Keratinocyte (primary cell): ENCODE measurements around the gene SYT1. TPM values are rescaled to one million over a fixed set of nuclear protein-coding genes. Genes with fewer than 3 reads are reported as not detected.

Source experiments
- DNase-seq: peaks from one replicate; pipeline ENCODE4 v3.0.0-alpha.2; 2011; ENCODE audit warnings: low read depth, missing footprints, low spot score
- FAIRE-seq: peaks from 2 replicates; lab custom pipeline; 2011; peaks lifted over from hg19 to GRCh38; lab: Jason Lieb, UNC
- H2AFZ ChIP-seq: 2 replicates; pipeline ENCODE4 v1.6.0; 2012; ENCODE audit warnings: low read length, control low read depth, inconsistent platforms; ENCODE audit not compliant: control insufficient read depth
- H3K27ac ChIP-seq: 2 replicates; pipeline ENCODE4 v1.5.1; 2011; ENCODE audit warnings: low read length; ENCODE audit not compliant: control insufficient read depth, insufficient read depth
- H3K27me3 ChIP-seq: 3 replicates; pipeline ENCODE4 v1.6.0; 2011; ENCODE audit warnings: low read length; ENCODE audit not compliant: control insufficient read depth, insufficient read depth; ENCODE audit errors: extremely low read depth
- H3K36me3 ChIP-seq, 2 experiments: 2 replicates in 1 of 2; 3 replicates in 1 of 2; pipeline ENCODE4 v1.5.1; 2011; ENCODE audit warnings: low read length in 2 of 2, mild to moderate bottlenecking in 1 of 2; ENCODE audit not compliant: control insufficient read depth in 2 of 2, insufficient read depth in 2 of 2; ENCODE audit errors: extremely low read depth in 1 of 2
- H3K4me1 ChIP-seq: 3 replicates; pipeline ENCODE4 v1.5.1; 2011; ENCODE audit warnings: low read length; ENCODE audit not compliant: control insufficient read depth, insufficient read depth; ENCODE audit errors: extremely low read depth
- H3K4me2 ChIP-seq: 3 replicates; pipeline ENCODE4 v1.6.0; 2011; ENCODE audit warnings: low read depth, low read length; ENCODE audit not compliant: control insufficient read depth, insufficient read depth; ENCODE audit errors: extremely low read depth
- H3K4me3 ChIP-seq, 3 experiments: fragments of 200-600 bp in 1 of 3; sonication (generic) in 1 of 3; 2 replicates in 2 of 3; 3 replicates in 1 of 3; pipeline ENCODE4 v1.5.1; 2011 to 2016; ENCODE audit warnings: low read length in 3 of 3, mild to moderate bottlenecking in 3 of 3, control low read depth in 2 of 3, inconsistent platforms in 1 of 3, low read depth in 1 of 3, mixed read lengths in 1 of 3, mixed run types in 1 of 3, moderate library complexity in 1 of 3; ENCODE audit not compliant: control insufficient read depth in 2 of 3, insufficient read depth in 2 of 3; ENCODE audit errors: extremely low read depth in 1 of 3
- H3K79me2 ChIP-seq: 2 replicates; pipeline ENCODE4 v1.6.0; 2012; ENCODE audit warnings: low read length; ENCODE audit not compliant: control insufficient read depth, insufficient read depth
- H3K9ac ChIP-seq: 3 replicates; pipeline ENCODE4 v1.6.0; 2011; ENCODE audit warnings: low read length; ENCODE audit not compliant: control insufficient read depth, insufficient read depth; ENCODE audit errors: extremely low read depth
- H3K9me1 ChIP-seq: 3 replicates; pipeline ENCODE4 v1.6.0; 2011; ENCODE audit warnings: low read length; ENCODE audit not compliant: control insufficient read depth, insufficient read depth; ENCODE audit errors: extremely low read depth
- H3K9me3 ChIP-seq: 2 replicates; pipeline ENCODE4 v1.5.1; 2012; ENCODE audit warnings: low read depth, low read length; ENCODE audit not compliant: control insufficient read depth
- H4K20me1 ChIP-seq: 3 replicates; pipeline ENCODE4 v1.6.0; 2011; ENCODE audit warnings: low read length; ENCODE audit not compliant: control insufficient read depth, insufficient read depth; ENCODE audit errors: extremely low read depth
- CTCF ChIP-seq, 3 experiments: IDR thresholded peaks in 1 of 3; conservative IDR thresholded peaks in 1 of 3; optimal IDR thresholded peaks in 1 of 3; 2 replicates in 2 of 3; 3 replicates in 1 of 3; pipeline versions ENCODE3 to v1.5.1; 2011; ENCODE audit warnings: low read length in 3 of 3, mild to moderate bottlenecking in 3 of 3, moderate library complexity in 2 of 3, control low read depth in 1 of 3, inconsistent platforms in 1 of 3; ENCODE audit not compliant: insufficient read depth in 2 of 3; ENCODE audit errors: extremely low read depth in 1 of 3
- EZH2 ChIP-seq: IDR thresholded peaks from one replicate; pipeline ENCODE4 v1.6.1; 2012; ENCODE audit warnings: inconsistent platforms, mild to moderate bottlenecking, low read length, moderate library complexity
- dilution Hi-C: fragments of 300-500 bp; cut with MboI; formaldehyde crosslinking; loops from one replicate; pipeline ENCODE4 v1.7.0; 2020; ENCODE audit warnings: low sequenced_read_pairs; ENCODE audit not compliant: extremely low pct_ligation_motif_present
- polyA plus RNA-seq, 5 experiments: library from polyadenylated mRNA; depleted of rRNA in 3 of 5; stranded (reverse) in 3 of 5; stranded (forward) in 1 of 5; unstranded in 1 of 5; fragments of >200 nt; gene quantifications; 1 replicate in 1 of 5; 2 replicates in 3 of 5; 3 replicates in 1 of 5; pipeline versions ENCODE4 v1.2.1 to v1.2.3, GENCODE V29; 2011 to 2012; ENCODE audit warnings: missing spikeins in 2 of 5, low read depth in 1 of 5, low replicate concordance in 1 of 5

The SYT1 gene
- polyA plus RNA-seq, 1 donor (not counting 4 experiments of a cell fraction or from before 2014, with no cell fraction given) = 6.1 TPM

- FAIRE-seq = no peak
- no peak overlapping the region for H3K27ac ChIP-seq
Observed at GRCh38 chr12:79435742-79436141, 571.2 kb downstream of the SYT1 start.

GRCh38 chr12:79438480-79439174 is 574.1 kb downstream of the SYT1 start:
- no peak overlapping the region for H3K4me3 ChIP-seq

More at GRCh38 chr12:79435742-79436141, 571.2 kb downstream of the SYT1 start:
- H4K20me1 ChIP-seq = no peaks in the 10 kb centered on the region
- DNase-seq = no peak
- H3K4me1 ChIP-seq = no peaks in the 10 kb centered on the region
- H3K27me3 ChIP-seq = no peaks in the 10 kb centered on the region
- dilution Hi-C loops = no loop called here
- no peaks in the 10 kb centered on the region for H3K79me2 ChIP-seq
- no peaks in the 10 kb centered on the region for H3K9me3 ChIP-seq
- no peak overlapping the region for H3K4me3 ChIP-seq
- H3K9me1 ChIP-seq = no peaks in the 10 kb centered on the region
- H3K36me3 ChIP-seq = no peaks in the 10 kb centered on the region
- H3K4me2 ChIP-seq = no peak overlapping the region
- H3K9ac ChIP-seq = no peak overlapping the region
- TF ChIP-seq CTCF (optimal IDR thresholded peaks at IDR 0.05 in 1 of 3, IDR thresholded peaks at IDR 0.05 in 1 of 3, conservative IDR thresholded peaks at IDR 0.05 in 1 of 3; ENCODE audit: extremely low read depth in 1 of 3, insufficient read depth in 2 of 3, low read length in 3 of 3) (no peak), EZH2 (no peak)
- no peak overlapping the region for H2AFZ ChIP-seq

More at GRCh38 chr12:79438480-79439174, 574.1 kb downstream of the SYT1 start:
- Histone ChIP-seq H4K20me1 (no peaks in the 10 kb centered on the region), H3K36me3 (no peaks in the 10 kb centered on the region), H3K9me3 (no peaks in the 10 kb centered on the region), H3K9me1 (no peaks in the 10 kb centered on the region), H3K27me3 (no peaks in the 10 kb centered on the region), H3K27ac (no peak overlapping the region), H3K4me1 (peaks cover 5% of the 10 kb centered on the region), H3K79me2 (no peaks in the 10 kb centered on the region), H3K9ac (no peak overlapping the region), H3K4me2 (no peak overlapping the region), H2AFZ (no peak overlapping the region)
- dilution Hi-C loops = no loop called here
- no peak for DNase-seq
- FAIRE-seq = no peak
- no peak for TF ChIP-seq EZH2
- no peak for TF ChIP-seq CTCF (optimal IDR thresholded peaks at IDR 0.05 in 1 of 3, IDR thresholded peaks at IDR 0.05 in 1 of 3, conservative IDR thresholded peaks at IDR 0.05 in 1 of 3; ENCODE audit: extremely low read depth in 1 of 3, insufficient read depth in 2 of 3, low read length in 3 of 3)
